Activated CD8-positive, alpha-beta memory T cell treated with anti-CD3 and anti-CD28 coated beads, Interleukin-2, amount 50 U/mL, for 1 hour (primary cell): Measurements from ENCODE around the gene COG2.
"Not testable (repeated sequence)": the region's sequence is repeated elsewhere in the genome, so short reads cannot be mapped to it uniquely, and the experiment has no call there.

ENCODE experiments used
- DNase-seq: peaks from one replicate; pipeline ENCODE4 v3.0.0-alpha.2; 2020; ENCODE audit errors: extremely low read depth

Gene COG2

GRCh38 chr1:230677200-230677599 is 34.9 kb downstream of the COG2 start:
- DNase-seq: no peak

- no peak for DNase-seq
These were observed 36.9 kb downstream of the COG2 start for GRCh38 chr1:230679192-230679591.

- no peak for DNase-seq
These were observed 37.5 kb downstream of the COG2 start for GRCh38 chr1:230679825-230680224.

- no peak for DNase-seq
These were observed 38.2 kb downstream of the COG2 start for GRCh38 chr1:230680300-230681025.

- DNase-seq: no peak
These were observed 39.3 kb downstream of the COG2 start for GRCh38 chr1:230681599-230681998.

- no peak for DNase-seq
These were observed 40.0 kb downstream of the COG2 start for GRCh38 chr1:230682274-230682673.

- no peak for DNase-seq
These were observed 40.8 kb downstream of the COG2 start for GRCh38 chr1:230682882-230683610.

GRCh38 chr1:230684146-230684545 is 41.9 kb downstream of the COG2 start:
- no peak for DNase-seq

- no peak for DNase-seq
These were observed 42.7 kb downstream of the COG2 start for GRCh38 chr1:230684998-230685397.

GRCh38 chr1:230686747-230687146 is 44.5 kb downstream of the COG2 start:
- no peak for DNase-seq

GRCh38 chr1:230690101-230690500 is 47.8 kb downstream of the COG2 start:
- DNase-seq: no peak

- DNase-seq: no peak
These were observed 49.3 kb downstream of the COG2 start for GRCh38 chr1:230691615-230692014.

GRCh38 chr1:230693221-230693620 is 50.9 kb downstream of the COG2 start:
- no peak for DNase-seq

- no peak for DNase-seq
These were observed 51.5 kb downstream of the COG2 start for GRCh38 chr1:230693777-230694176.

- DNase-seq: no peak
These were observed 52.2 kb downstream of the COG2 start for GRCh38 chr1:230694464-230694863.

- DNase-seq: no peak
These were observed 52.7 kb downstream of the COG2 start for GRCh38 chr1:230694991-230695390.

GRCh38 chr1:230696218-230696617 is 53.9 kb downstream of the COG2 start:
- DNase-seq: no peak

- no peak for DNase-seq
These were observed 54.6 kb downstream of the COG2 start for GRCh38 chr1:230696722-230697437.

GRCh38 chr1:230698130-230698529 is 55.8 kb downstream of the COG2 start:
- DNase-seq: no peak

- not testable (repeated sequence) for DNase-seq
These were observed 56.7 kb downstream of the COG2 start for GRCh38 chr1:230698964-230699363.

GRCh38 chr1:230699716-230700115 is 57.4 kb downstream of the COG2 start:
- DNase-seq: no peak

GRCh38 chr1:230700132-230700531 is 57.9 kb downstream of the COG2 start:
- no peak for DNase-seq

- no peak for DNase-seq
These were observed 59.2 kb downstream of the COG2 start for GRCh38 chr1:230701434-230701833.
